ENCODE results near the gene TGM6.

Gene TGM6

GRCh38 chr20:2418388-2418787, 37.7 kb downstream of the TGM6 start:
- Histone ChIP-seq H3K27ac (ENCODE audit: low read depth, low read length) (no peak overlapping the region), H3K9ac (ENCODE audit: low read depth, low read length) (no peak overlapping the region), H3K9me3 (ENCODE audit: control insufficient read depth, insufficient read depth, low read length) (no peaks in the 10 kb centered on the region), H3K4me3 (ENCODE audit: low read depth, low read length) (no peak overlapping the region), H3K4me1 (ENCODE audit: control insufficient read depth, insufficient read depth, low read length) (no peaks in the 10 kb centered on the region), H3K36me3 (ENCODE audit: control insufficient read depth, insufficient read depth, low read length) (no peaks in the 10 kb centered on the region), H3K27me3 (ENCODE audit: control insufficient read depth, insufficient read depth, low read length) (no peaks in the 10 kb centered on the region)

- no peak overlapping the region for H3K27ac ChIP-seq (ENCODE audit: low read depth, low read length)
These were observed 39.8 kb downstream of the TGM6 start for GRCh38 chr20:2420510-2420909.

GRCh38 chr20:2421247-2421646, 40.5 kb downstream of the TGM6 start:
- H3K27ac ChIP-seq (ENCODE audit: low read depth, low read length): no peak overlapping the region
- H3K9ac ChIP-seq (ENCODE audit: low read depth, low read length): no peak overlapping the region
- no peaks in the 10 kb centered on the region for H3K9me3 ChIP-seq (ENCODE audit: control insufficient read depth, insufficient read depth, low read length)
- no peak overlapping the region for H3K4me3 ChIP-seq (ENCODE audit: low read depth, low read length)
- H3K4me1 ChIP-seq (ENCODE audit: control insufficient read depth, insufficient read depth, low read length): no peaks in the 10 kb centered on the region
- no peaks in the 10 kb centered on the region for H3K36me3 ChIP-seq (ENCODE audit: control insufficient read depth, insufficient read depth, low read length)
- H3K27me3 ChIP-seq (ENCODE audit: control insufficient read depth, insufficient read depth, low read length): no peaks in the 10 kb centered on the region

More at GRCh38 chr20:2420510-2420909, 39.8 kb downstream of the TGM6 start:
- no peaks in the 10 kb centered on the region for H3K36me3 ChIP-seq (ENCODE audit: control insufficient read depth, insufficient read depth, low read length)
- H3K4me3 ChIP-seq (ENCODE audit: low read depth, low read length): no peak overlapping the region
- no peaks in the 10 kb centered on the region for H3K4me1 ChIP-seq (ENCODE audit: control insufficient read depth, insufficient read depth, low read length)
- no peak overlapping the region for H3K9ac ChIP-seq (ENCODE audit: low read depth, low read length)
- H3K9me3 ChIP-seq (ENCODE audit: control insufficient read depth, insufficient read depth, low read length): no peaks in the 10 kb centered on the region
- no peaks in the 10 kb centered on the region for H3K27me3 ChIP-seq (ENCODE audit: control insufficient read depth, insufficient read depth, low read length)

GRCh38 chr20:2429051-2429450, 48.4 kb downstream of the TGM6 start:
- Histone ChIP-seq H3K27me3 (ENCODE audit: control insufficient read depth, insufficient read depth, low read length) (no peaks in the 10 kb centered on the region), H3K27ac (ENCODE audit: low read depth, low read length) (no peak overlapping the region), H3K9ac (ENCODE audit: low read depth, low read length) (no peak overlapping the region), H3K4me1 (ENCODE audit: control insufficient read depth, insufficient read depth, low read length) (no peaks in the 10 kb centered on the region), H3K4me3 (ENCODE audit: low read depth, low read length) (no peak overlapping the region), H3K9me3 (ENCODE audit: control insufficient read depth, insufficient read depth, low read length) (no peaks in the 10 kb centered on the region), H3K36me3 (ENCODE audit: control insufficient read depth, insufficient read depth, low read length) (no peaks in the 10 kb centered on the region)

- Histone ChIP-seq H3K36me3 (ENCODE audit: control insufficient read depth, insufficient read depth, low read length) (no peaks in the 10 kb centered on the region), H3K9me3 (ENCODE audit: control insufficient read depth, insufficient read depth, low read length) (no peaks in the 10 kb centered on the region), H3K9ac (ENCODE audit: low read depth, low read length) (no peak overlapping the region), H3K27me3 (ENCODE audit: control insufficient read depth, insufficient read depth, low read length) (no peaks in the 10 kb centered on the region), H3K4me1 (ENCODE audit: control insufficient read depth, insufficient read depth, low read length) (no peaks in the 10 kb centered on the region), H3K27ac (ENCODE audit: low read depth, low read length) (no peak overlapping the region), H3K4me3 (ENCODE audit: low read depth, low read length) (no peak overlapping the region)
These were observed 49.8 kb downstream of the TGM6 start for GRCh38 chr20:2430538-2430937.

- H3K4me1 ChIP-seq (ENCODE audit: control insufficient read depth, insufficient read depth, low read length): no peaks in the 10 kb centered on the region
- H3K27ac ChIP-seq (ENCODE audit: low read depth, low read length): no peak overlapping the region
- no peaks in the 10 kb centered on the region for H3K27me3 ChIP-seq (ENCODE audit: control insufficient read depth, insufficient read depth, low read length)
These were observed 50.5 kb downstream of the TGM6 start for GRCh38 chr20:2431185-2431584.

GRCh38 chr20:2446845-2447244, 66.1 kb downstream of the TGM6 start:
- Histone ChIP-seq H3K9ac (ENCODE audit: low read depth, low read length) (no peak overlapping the region), H3K4me1 (ENCODE audit: control insufficient read depth, insufficient read depth, low read length) (no peaks in the 10 kb centered on the region), H3K27ac (ENCODE audit: low read depth, low read length) (no peak overlapping the region), H3K36me3 (ENCODE audit: control insufficient read depth, insufficient read depth, low read length) (no peaks in the 10 kb centered on the region), H3K4me3 (ENCODE audit: low read depth, low read length) (no peak overlapping the region), H3K27me3 (ENCODE audit: control insufficient read depth, insufficient read depth, low read length) (no peaks in the 10 kb centered on the region), H3K9me3 (ENCODE audit: control insufficient read depth, insufficient read depth, low read length) (no peaks in the 10 kb centered on the region)

More at GRCh38 chr20:2431185-2431584, 50.5 kb downstream of the TGM6 start:
- H3K36me3 ChIP-seq (ENCODE audit: control insufficient read depth, insufficient read depth, low read length): no peaks in the 10 kb centered on the region
- no peak overlapping the region for H3K4me3 ChIP-seq (ENCODE audit: low read depth, low read length)
- H3K9me3 ChIP-seq (ENCODE audit: control insufficient read depth, insufficient read depth, low read length): no peaks in the 10 kb centered on the region
- H3K9ac ChIP-seq (ENCODE audit: low read depth, low read length): no peak overlapping the region

- Histone ChIP-seq H3K27ac (ENCODE audit: low read depth, low read length) (no peak overlapping the region), H3K4me3 (ENCODE audit: low read depth, low read length) (no peak overlapping the region), H3K9ac (ENCODE audit: low read depth, low read length) (no peak overlapping the region), H3K4me1 (ENCODE audit: control insufficient read depth, insufficient read depth, low read length) (no peaks in the 10 kb centered on the region), H3K27me3 (ENCODE audit: control insufficient read depth, insufficient read depth, low read length) (no peaks in the 10 kb centered on the region), H3K9me3 (ENCODE audit: control insufficient read depth, insufficient read depth, low read length) (no peaks in the 10 kb centered on the region), H3K36me3 (ENCODE audit: control insufficient read depth, insufficient read depth, low read length) (no peaks in the 10 kb centered on the region)
These were observed 68.7 kb downstream of the TGM6 start for GRCh38 chr20:2449386-2449785.

- no peaks in the 10 kb centered on the region for H3K4me1 ChIP-seq (ENCODE audit: control insufficient read depth, insufficient read depth, low read length)
- no peak overlapping the region for H3K4me3 ChIP-seq (ENCODE audit: low read depth, low read length)
- no peaks in the 10 kb centered on the region for H3K27me3 ChIP-seq (ENCODE audit: control insufficient read depth, insufficient read depth, low read length)
- H3K36me3 ChIP-seq (ENCODE audit: control insufficient read depth, insufficient read depth, low read length): no peaks in the 10 kb centered on the region
- H3K9me3 ChIP-seq (ENCODE audit: control insufficient read depth, insufficient read depth, low read length): no peaks in the 10 kb centered on the region
- no peak overlapping the region for H3K9ac ChIP-seq (ENCODE audit: low read depth, low read length)
- H3K27ac ChIP-seq (ENCODE audit: low read depth, low read length): no peak overlapping the region
These were observed 70.7 kb downstream of the TGM6 start for GRCh38 chr20:2451422-2451821.

GRCh38 chr20:2451939-2452732, 71.4 kb downstream of the TGM6 start:
- Histone ChIP-seq H3K9me3 (ENCODE audit: control insufficient read depth, insufficient read depth, low read length) (no peaks in the 10 kb centered on the region), H3K9ac (ENCODE audit: low read depth, low read length) (no peak overlapping the region), H3K4me3 (ENCODE audit: low read depth, low read length) (no peak overlapping the region), H3K36me3 (ENCODE audit: control insufficient read depth, insufficient read depth, low read length) (no peaks in the 10 kb centered on the region), H3K4me1 (ENCODE audit: control insufficient read depth, insufficient read depth, low read length) (no peaks in the 10 kb centered on the region), H3K27me3 (ENCODE audit: control insufficient read depth, insufficient read depth, low read length) (no peaks in the 10 kb centered on the region), H3K27ac (ENCODE audit: low read depth, low read length) (no peak overlapping the region)

GRCh38 chr20:2453792-2454191, 73.1 kb downstream of the TGM6 start:
- Histone ChIP-seq H3K9me3 (ENCODE audit: control insufficient read depth, insufficient read depth, low read length) (no peaks in the 10 kb centered on the region), H3K27ac (ENCODE audit: low read depth, low read length) (no peak overlapping the region), H3K4me3 (ENCODE audit: low read depth, low read length) (no peak overlapping the region), H3K36me3 (ENCODE audit: control insufficient read depth, insufficient read depth, low read length) (0 out of 2 replicates have a peak, but pooled peaks cover 2% of the 10 kb centered on the region), H3K9ac (ENCODE audit: low read depth, low read length) (no peak overlapping the region), H3K27me3 (ENCODE audit: control insufficient read depth, insufficient read depth, low read length) (no peaks in the 10 kb centered on the region), H3K4me1 (ENCODE audit: control insufficient read depth, insufficient read depth, low read length) (no peaks in the 10 kb centered on the region)
